ENCODE results near the gene ARPIN.

ARPIN gene

GRCh38 chr15:89937365-89938350, 24.9 kb upstream of the ARPIN start:
- Histone ChIP-seq H3K4me1 (ENCODE audit: low read depth, poor library complexity, severe bottlenecking) (peaks cover 8% of the 10 kb centered on the region), H3K27me3 (ENCODE audit: insufficient read depth, low read depth) (no peaks in the 10 kb centered on the region), H3K79me2 (ENCODE audit: insufficient read depth, low read depth) (no peaks in the 10 kb centered on the region), H2AFZ (ENCODE audit: low read depth) (no peak overlapping the region), H3K9ac (no peak overlapping the region), H3K36me3 (ENCODE audit: insufficient read depth) (no peaks in the 10 kb centered on the region), H3K4me2 (no peak overlapping the region), H3K27ac (no peak overlapping the region), H4K20me1 (ENCODE audit: insufficient read depth) (no peaks in the 10 kb centered on the region), H3K4me3 (IDR thresholded peaks at IDR 0.05; ENCODE audit: insufficient read depth, low read depth, low read length) (no peak overlapping the region)
- no peak for TF ChIP-seq CTCF (conservative IDR thresholded peaks at IDR 0.05; ENCODE audit: low read depth, low read length)

- H3K9ac ChIP-seq, result no peak overlapping the region
- peaks cover 8% of the 10 kb centered on the region for H3K4me1 ChIP-seq (ENCODE audit: low read depth, poor library complexity, severe bottlenecking)
- H3K27ac ChIP-seq, result no peak overlapping the region
- H2AFZ ChIP-seq (ENCODE audit: low read depth), result no peak overlapping the region
- H3K79me2 ChIP-seq (ENCODE audit: insufficient read depth, low read depth), result no peaks in the 10 kb centered on the region
- no peak overlapping the region for H3K4me3 ChIP-seq (IDR thresholded peaks at IDR 0.05; ENCODE audit: insufficient read depth, low read depth, low read length)
- no peaks in the 10 kb centered on the region for H3K36me3 ChIP-seq (ENCODE audit: insufficient read depth)
- no peak overlapping the region for H3K4me2 ChIP-seq
- H3K27me3 ChIP-seq (ENCODE audit: insufficient read depth, low read depth), result no peaks in the 10 kb centered on the region
- TF ChIP-seq CTCF (conservative IDR thresholded peaks at IDR 0.05; ENCODE audit: low read depth, low read length), result no peak
- H4K20me1 ChIP-seq (ENCODE audit: insufficient read depth), result no peaks in the 10 kb centered on the region
Measured at GRCh38 chr15:89936786-89937265, 24.1 kb upstream of the ARPIN start.

GRCh38 chr15:89936051-89936785, 23.5 kb upstream of the ARPIN start:
- peaks cover 8% of the 10 kb centered on the region for H3K4me1 ChIP-seq (ENCODE audit: low read depth, poor library complexity, severe bottlenecking)
- no peak for TF ChIP-seq CTCF (conservative IDR thresholded peaks at IDR 0.05; ENCODE audit: low read depth, low read length)
- 0 out of 2 replicates have a peak overlapping the region, but pooled peaks have one; percentile 4 for H2AFZ ChIP-seq (ENCODE audit: low read depth)
- no peaks in the 10 kb centered on the region for H4K20me1 ChIP-seq (ENCODE audit: insufficient read depth)
- H3K27ac ChIP-seq, result no peak overlapping the region
- no peaks in the 10 kb centered on the region for H3K27me3 ChIP-seq (ENCODE audit: insufficient read depth, low read depth)
- H3K4me3 ChIP-seq (IDR thresholded peaks at IDR 0.05; ENCODE audit: insufficient read depth, low read depth, low read length), result no peak overlapping the region
- H3K79me2 ChIP-seq (ENCODE audit: insufficient read depth, low read depth), result no peaks in the 10 kb centered on the region
- H3K4me2 ChIP-seq, result no peak overlapping the region
- H3K9ac ChIP-seq, result no peak overlapping the region
- H3K36me3 ChIP-seq (ENCODE audit: insufficient read depth), result no peaks in the 10 kb centered on the region

- no peaks in the 10 kb centered on the region for H3K36me3 ChIP-seq (ENCODE audit: insufficient read depth)
- H3K4me2 ChIP-seq, result no peak overlapping the region
- no peak overlapping the region for H3K27ac ChIP-seq
- no peaks in the 10 kb centered on the region for H3K79me2 ChIP-seq (ENCODE audit: insufficient read depth, low read depth)
- H4K20me1 ChIP-seq (ENCODE audit: insufficient read depth), result no peaks in the 10 kb centered on the region
- H3K27me3 ChIP-seq (ENCODE audit: insufficient read depth, low read depth), result no peaks in the 10 kb centered on the region
- H3K4me1 ChIP-seq (ENCODE audit: low read depth, poor library complexity, severe bottlenecking), result peaks cover 8% of the 10 kb centered on the region
- H3K4me3 ChIP-seq (IDR thresholded peaks at IDR 0.05; ENCODE audit: insufficient read depth, low read depth, low read length), result no peak overlapping the region
- no peak overlapping the region for H3K9ac ChIP-seq
- no peak overlapping the region for H2AFZ ChIP-seq (ENCODE audit: low read depth)
- TF ChIP-seq CTCF (conservative IDR thresholded peaks at IDR 0.05; ENCODE audit: low read depth, low read length), result no peak
Measured at GRCh38 chr15:89932880-89933279, 20.1 kb upstream of the ARPIN start.
